Measurements from ENCODE around the gene FAM78B.

The FAM78B gene

GRCh38 chr1:166121010-166121409, 45.8 kb downstream of the FAM78B start:
- no peaks in the 10 kb centered on the region for H3K9me3 Mint-ChIP-seq
- H3K27me3 Mint-ChIP-seq, result peaks cover 2% of the 10 kb centered on the region
- no peak overlapping the region for H3K4me3 Mint-ChIP-seq
- H3K36me3 Mint-ChIP-seq, result no peaks in the 10 kb centered on the region
- no peak for ATAC-seq (ENCODE audit: low read depth)
- no peak overlapping the region for H3K27ac Mint-ChIP-seq
- no peak for DNase-seq (ENCODE audit: low spot score in 2 of 2)
- no peaks in the 10 kb centered on the region for H3K4me1 Mint-ChIP-seq

DNA sequence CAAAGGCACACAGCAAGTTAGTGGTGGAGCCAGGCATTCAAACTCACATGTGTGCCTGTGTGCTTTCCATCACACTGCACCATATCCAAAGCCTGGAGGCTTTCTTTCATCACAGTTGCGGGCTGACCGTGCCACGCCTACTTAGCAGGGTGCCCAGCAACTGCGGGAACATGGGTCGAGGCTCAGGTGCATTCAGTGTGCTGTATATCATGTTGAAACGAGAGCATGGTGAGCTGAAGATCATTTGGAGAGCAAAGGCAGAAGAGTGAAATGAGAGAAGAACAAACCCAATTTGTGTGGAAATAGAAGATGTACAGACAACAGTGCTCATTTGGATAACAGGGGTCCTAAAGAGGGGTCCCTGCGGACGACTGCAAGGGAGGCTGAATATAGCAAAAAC, 46.5 kb downstream of the FAM78B start:
- no peaks in the 10 kb centered on the region for H3K4me1 Mint-ChIP-seq
- H3K9me3 Mint-ChIP-seq, result no peaks in the 10 kb centered on the region
- H3K4me3 Mint-ChIP-seq, result no peak overlapping the region
- DNase-seq (ENCODE audit: low spot score in 2 of 2) (no peak), ATAC-seq (ENCODE audit: low read depth) (no peak)
- H3K27ac Mint-ChIP-seq, result no peak overlapping the region
- peaks cover 2% of the 10 kb centered on the region for H3K27me3 Mint-ChIP-seq
- no peaks in the 10 kb centered on the region for H3K36me3 Mint-ChIP-seq

DNA sequence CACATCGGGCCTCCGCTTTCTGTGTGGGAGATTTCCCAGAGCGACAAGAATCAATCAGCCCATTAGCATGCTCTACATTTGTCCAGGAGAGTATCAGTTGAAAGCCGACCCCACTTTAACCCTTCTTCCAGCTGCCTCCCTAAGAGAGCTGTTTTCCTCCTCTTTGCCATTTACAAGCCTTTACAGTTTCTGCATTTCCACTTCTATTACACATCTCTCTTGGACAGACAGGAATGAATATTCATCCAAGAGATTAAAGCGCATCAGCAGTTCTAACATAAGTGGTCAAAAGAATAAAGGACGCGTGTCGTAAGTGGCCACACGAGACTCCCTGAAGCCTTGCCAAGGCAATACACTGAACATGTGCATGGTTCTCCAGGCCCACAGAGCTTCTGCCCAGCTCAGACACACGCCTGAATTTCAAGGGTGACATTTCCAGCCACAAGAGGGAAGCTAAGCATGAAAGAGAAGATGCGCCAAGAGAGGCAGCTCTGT, 47.3 kb downstream of the FAM78B start:
- Mint-ChIP-seq H3K4me3 (no peak overlapping the region), H3K4me1 (no peaks in the 10 kb centered on the region), H3K27ac (no peak overlapping the region), H3K36me3 (no peaks in the 10 kb centered on the region), H3K9me3 (no peaks in the 10 kb centered on the region), H3K27me3 (peaks cover 2% of the 10 kb centered on the region)
- ATAC-seq (ENCODE audit: low read depth) (no peak), DNase-seq (ENCODE audit: low spot score in 2 of 2) (no peak)

DNA sequence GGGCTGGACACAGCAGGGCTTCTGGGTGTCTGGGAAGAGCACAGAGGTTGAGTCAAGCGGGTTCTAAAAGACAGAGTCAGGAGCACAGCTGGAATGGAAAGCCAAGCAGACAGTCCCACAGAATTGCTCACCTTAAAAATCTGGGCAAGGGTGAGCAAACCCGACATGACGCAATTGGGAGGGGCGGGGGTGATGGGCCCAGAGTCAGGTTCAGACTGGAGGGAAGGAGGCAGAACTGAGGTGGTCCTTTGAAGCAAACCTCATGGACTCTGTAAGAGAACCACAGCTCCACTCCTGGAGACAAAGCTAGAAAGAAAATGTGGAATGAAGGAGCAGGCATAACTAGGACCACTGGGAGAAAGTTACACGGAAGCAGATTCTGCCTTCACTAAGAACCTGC, 49.0 kb downstream of the FAM78B start:
- Mint-ChIP-seq H3K4me1 (no peaks in the 10 kb centered on the region), H3K27ac (no peak overlapping the region), H3K27me3 (peaks cover 2% of the 10 kb centered on the region), H3K36me3 (no peaks in the 10 kb centered on the region), H3K9me3 (no peaks in the 10 kb centered on the region), H3K4me3 (no peak overlapping the region)
- DNase-seq (ENCODE audit: low spot score in 2 of 2) (no peak), ATAC-seq (ENCODE audit: low read depth) (no peak)

- H3K9me3 Mint-ChIP-seq, result no peaks in the 10 kb centered on the region
- H3K4me1 Mint-ChIP-seq, result no peaks in the 10 kb centered on the region
- no peak for ATAC-seq (ENCODE audit: low read depth)
- DNase-seq (ENCODE audit: low spot score in 2 of 2), result no peak
- peaks cover 2% of the 10 kb centered on the region for H3K27me3 Mint-ChIP-seq
- H3K4me3 Mint-ChIP-seq, result no peak overlapping the region
- no peak overlapping the region for H3K27ac Mint-ChIP-seq
- H3K36me3 Mint-ChIP-seq, result no peaks in the 10 kb centered on the region
Observed at GRCh38 chr1:166116026-166116425, 50.8 kb downstream of the FAM78B start.

DNA sequence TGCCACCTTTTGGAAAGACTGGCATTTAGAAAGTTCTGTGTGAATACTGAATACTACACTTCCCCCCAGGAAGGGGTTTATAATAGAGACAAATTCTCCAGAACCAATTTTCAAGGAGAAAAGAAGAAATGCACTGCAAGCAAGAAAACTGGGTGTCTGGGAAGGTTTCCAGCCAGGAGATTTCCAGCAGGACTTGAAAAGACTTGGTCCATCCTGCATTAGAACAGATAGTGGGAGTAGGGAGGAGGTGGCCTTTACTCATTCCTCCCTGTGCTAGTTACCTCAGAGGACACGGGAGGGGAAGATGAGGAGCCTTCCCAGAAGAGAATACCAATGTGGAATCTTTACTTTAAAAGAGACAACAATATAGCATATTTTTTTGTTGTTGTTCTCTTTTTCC, 52.4 kb downstream of the FAM78B start:
- Mint-ChIP-seq H3K4me1 (no peaks in the 10 kb centered on the region), H3K4me3 (no peak overlapping the region), H3K36me3 (no peaks in the 10 kb centered on the region), H3K27ac (no peak overlapping the region), H3K9me3 (no peaks in the 10 kb centered on the region), H3K27me3 (peaks cover under 1% of the 10 kb centered on the region)
- ATAC-seq (ENCODE audit: low read depth), result no peak
- DNase-seq (ENCODE audit: low spot score in 2 of 2), result no peak

DNA sequence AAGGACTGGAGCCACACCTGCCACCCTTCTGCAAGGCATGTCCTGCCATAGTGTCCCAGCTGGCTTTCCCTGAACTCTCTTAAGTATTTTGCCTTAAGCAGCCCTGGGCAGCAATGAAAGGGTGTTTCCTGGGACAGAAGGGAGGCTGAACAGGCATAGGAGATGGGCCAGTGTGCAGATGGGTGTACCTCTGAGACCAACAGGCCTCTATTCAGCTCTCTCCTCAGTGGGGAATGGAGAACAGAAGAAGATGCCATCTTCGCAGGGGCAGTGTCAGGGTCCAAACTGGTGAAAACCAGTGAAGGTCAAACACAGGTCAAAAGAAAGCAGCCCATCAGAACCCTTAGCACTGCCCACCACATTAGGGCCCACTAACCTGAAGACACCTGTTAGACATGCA, 53.2 kb downstream of the FAM78B start:
- Mint-ChIP-seq H3K9me3 (no peaks in the 10 kb centered on the region), H3K36me3 (no peaks in the 10 kb centered on the region), H3K4me3 (no peak overlapping the region), H3K4me1 (no peaks in the 10 kb centered on the region), H3K27me3 (no peaks in the 10 kb centered on the region), H3K27ac (no peak overlapping the region)
- ATAC-seq (ENCODE audit: low read depth), result no peak
- no peak for DNase-seq (ENCODE audit: low spot score in 2 of 2)

DNA sequence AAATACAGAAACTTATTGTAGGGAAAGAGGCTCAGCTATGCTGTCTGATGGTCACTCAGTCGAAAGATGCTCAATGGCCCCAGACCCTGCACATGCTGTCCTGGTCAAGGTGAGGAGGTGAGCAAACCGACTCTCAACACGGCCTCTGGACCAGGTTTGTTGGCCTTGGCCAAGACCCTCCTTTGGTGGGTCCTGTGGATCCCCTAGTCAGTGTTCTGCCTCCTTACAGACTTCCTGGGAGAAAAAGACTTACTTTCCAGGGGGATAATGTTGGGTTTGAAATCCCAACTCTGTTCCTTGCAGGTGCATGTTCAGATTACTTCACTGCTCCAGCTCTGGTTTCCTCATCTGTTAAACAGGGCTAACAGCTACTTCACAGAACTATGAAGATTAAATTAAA, 53.8 kb downstream of the FAM78B start:
- H3K9me3 Mint-ChIP-seq, result no peaks in the 10 kb centered on the region
- ATAC-seq (ENCODE audit: low read depth) (no peak), DNase-seq (ENCODE audit: low spot score in 2 of 2) (no peak)
- no peak overlapping the region for H3K27ac Mint-ChIP-seq
- H3K4me3 Mint-ChIP-seq, result no peak overlapping the region
- H3K36me3 Mint-ChIP-seq, result no peaks in the 10 kb centered on the region
- peaks cover 2% of the 10 kb centered on the region for H3K4me1 Mint-ChIP-seq
- H3K27me3 Mint-ChIP-seq, result no peaks in the 10 kb centered on the region

DNA sequence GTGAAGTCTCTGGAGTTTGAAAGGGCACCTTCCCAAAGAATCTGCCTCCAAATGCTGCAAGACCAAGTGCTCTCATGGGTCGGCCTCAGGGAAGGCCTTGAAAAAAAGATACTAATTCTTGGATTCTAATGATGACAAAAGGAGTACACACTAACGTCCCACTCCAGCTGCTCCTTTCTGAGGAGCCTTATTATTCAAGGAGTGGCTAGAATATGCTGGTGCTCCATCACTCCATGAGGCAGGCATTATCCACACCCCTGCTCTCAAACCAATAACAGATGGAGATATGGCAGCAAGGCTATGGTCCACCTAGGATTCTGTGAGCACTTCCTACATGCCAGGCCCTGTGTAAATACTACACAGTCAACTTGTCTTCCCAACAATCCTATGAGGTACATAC, 54.4 kb downstream of the FAM78B start:
- H3K36me3 Mint-ChIP-seq, result no peaks in the 10 kb centered on the region
- H3K4me3 Mint-ChIP-seq, result no peak overlapping the region
- H3K27me3 Mint-ChIP-seq, result no peaks in the 10 kb centered on the region
- H3K9me3 Mint-ChIP-seq, result no peaks in the 10 kb centered on the region
- peaks cover 2% of the 10 kb centered on the region for H3K4me1 Mint-ChIP-seq
- ATAC-seq (ENCODE audit: low read depth) (no peak), DNase-seq (ENCODE audit: low spot score in 2 of 2) (no peak)
- no peak overlapping the region for H3K27ac Mint-ChIP-seq

DNA sequence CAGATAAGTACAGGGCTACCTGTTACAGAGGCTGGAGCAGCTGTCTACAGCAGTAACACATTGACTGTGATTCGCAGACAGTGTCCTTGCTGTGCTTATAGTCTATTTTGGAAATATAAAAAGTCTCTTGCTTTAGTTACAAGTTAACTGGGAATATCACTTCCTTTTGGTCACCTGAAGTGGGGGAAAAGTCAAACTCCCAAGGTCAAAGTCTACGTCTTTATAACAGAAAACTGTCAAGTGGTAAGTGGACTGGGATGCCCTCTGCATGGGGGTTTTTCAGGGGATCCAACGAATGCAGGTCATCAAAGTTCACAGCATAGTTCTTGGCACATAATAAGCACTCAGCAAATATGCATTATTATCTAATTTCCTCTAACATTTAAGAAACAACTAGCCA, 55.4 kb downstream of the FAM78B start:
- DNase-seq (ENCODE audit: low spot score in 2 of 2), result no peak
- Mint-ChIP-seq H3K4me3 (no peak overlapping the region), H3K27me3 (no peaks in the 10 kb centered on the region), H3K9me3 (peaks cover 2% of the 10 kb centered on the region), H3K36me3 (no peaks in the 10 kb centered on the region), H3K4me1 (peaks cover 2% of the 10 kb centered on the region), H3K27ac (no peak overlapping the region)
- no peak for ATAC-seq (ENCODE audit: low read depth)

GRCh38 chr1:166090244-166090643, 76.6 kb downstream of the FAM78B start:
- Mint-ChIP-seq H3K36me3 (peaks cover 3% of the 10 kb centered on the region), H3K27me3 (peaks cover 9% of the 10 kb centered on the region), H3K27ac (no peak overlapping the region), H3K9me3 (no peaks in the 10 kb centered on the region), H3K4me1 (peaks cover 3% of the 10 kb centered on the region), H3K4me3 (no peak overlapping the region)
- ATAC-seq (ENCODE audit: low read depth) (no peak), DNase-seq (ENCODE audit: low spot score in 2 of 2) (no peak)

DNA sequence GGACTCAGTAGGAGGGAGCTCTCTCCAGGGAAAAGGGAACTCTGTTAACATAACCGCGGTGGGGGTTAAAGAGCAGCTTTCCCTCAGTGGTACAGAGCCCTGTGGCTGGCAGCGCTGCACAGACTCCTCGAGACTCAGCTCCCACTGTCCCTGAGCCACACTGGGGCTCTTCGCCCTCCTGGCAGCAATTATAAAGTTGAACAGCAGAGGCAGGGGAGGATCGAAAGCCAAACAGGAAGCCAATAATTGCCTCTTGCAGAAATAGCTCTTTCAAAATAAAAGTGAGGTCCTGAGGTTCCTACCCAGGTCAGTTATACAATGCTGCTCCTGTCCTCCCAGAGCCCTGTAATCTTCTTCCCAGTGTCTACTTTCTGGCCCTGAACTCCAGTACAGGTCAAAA, 77.0 kb downstream of the FAM78B start:
- Mint-ChIP-seq H3K4me3 (no peak overlapping the region), H3K36me3 (no peaks in the 10 kb centered on the region), H3K4me1 (peaks cover 3% of the 10 kb centered on the region), H3K27ac (no peak overlapping the region), H3K27me3 (peaks cover 7% of the 10 kb centered on the region), H3K9me3 (no peaks in the 10 kb centered on the region)
- DNase-seq (ENCODE audit: low spot score in 2 of 2), result no peak
- ATAC-seq (ENCODE audit: low read depth), result no peak

- no peaks in the 10 kb centered on the region for H3K36me3 Mint-ChIP-seq
- H3K9me3 Mint-ChIP-seq, result peaks cover 2% of the 10 kb centered on the region
- DNase-seq (ENCODE audit: low spot score in 2 of 2) (no peak), ATAC-seq (ENCODE audit: low read depth) (no peak)
- H3K4me3 Mint-ChIP-seq, result no peak overlapping the region
- peaks cover 3% of the 10 kb centered on the region for H3K4me1 Mint-ChIP-seq
- H3K27me3 Mint-ChIP-seq, result peaks cover 6% of the 10 kb centered on the region
- no peak overlapping the region for H3K27ac Mint-ChIP-seq
Observed at GRCh38 chr1:166088572-166088955, 78.2 kb downstream of the FAM78B start.

DNA sequence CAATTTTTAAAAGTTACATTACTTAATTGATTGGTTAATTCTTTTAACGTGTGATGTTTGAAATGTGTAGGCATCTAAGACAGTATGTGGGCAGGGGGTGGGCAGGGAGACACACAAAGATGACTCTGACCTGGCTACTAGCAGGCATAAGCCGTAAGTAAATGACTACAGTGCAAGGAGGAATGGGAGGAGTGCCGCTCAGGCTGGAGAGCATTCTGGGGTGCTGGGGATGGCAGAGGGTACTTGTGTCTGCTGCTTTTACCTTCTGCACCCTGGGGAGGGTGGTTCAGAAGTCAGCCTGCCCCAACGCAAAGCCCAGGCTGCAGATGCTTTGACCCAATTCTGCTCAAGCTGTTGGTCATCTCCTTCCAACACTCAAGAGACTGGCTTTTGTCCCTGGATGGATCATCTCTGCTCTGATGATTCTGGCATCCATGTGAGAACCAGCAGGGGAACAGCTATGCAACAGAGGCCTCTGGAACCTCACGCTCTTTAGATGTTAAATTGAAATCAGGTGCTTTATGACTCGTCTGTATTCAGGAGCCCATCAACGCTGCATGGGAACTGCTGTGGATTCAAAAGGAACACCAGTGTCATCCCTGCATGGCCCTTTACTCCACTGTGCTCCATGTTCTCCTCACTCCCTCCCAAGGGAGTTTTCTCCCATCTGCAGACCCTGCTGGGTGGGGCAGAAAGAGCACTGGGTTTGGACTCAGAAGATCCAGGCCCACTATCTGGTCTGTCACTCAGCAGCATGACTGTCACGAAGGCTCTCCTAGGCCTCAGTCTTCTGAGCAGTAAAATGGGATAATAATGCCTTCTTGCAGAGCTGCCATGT, 78.8 kb downstream of the FAM78B start:
- H3K27me3 Mint-ChIP-seq, result peaks cover 6% of the 10 kb centered on the region
- no peaks in the 10 kb centered on the region for H3K36me3 Mint-ChIP-seq
- no peak overlapping the region for H3K27ac Mint-ChIP-seq
- DNase-seq (ENCODE audit: low spot score in 2 of 2) (no peak), ATAC-seq (ENCODE audit: low read depth) (no peak)
- no peak overlapping the region for H3K4me3 Mint-ChIP-seq
- H3K9me3 Mint-ChIP-seq, result peaks cover 2% of the 10 kb centered on the region
- H3K4me1 Mint-ChIP-seq, result peaks cover 3% of the 10 kb centered on the region
